Measurements from ENCODE around the gene VGLL4. TPM values are rescaled to one million over a fixed set of nuclear protein-coding genes. Genes with fewer than 3 reads are reported as not detected.
"Not testable (repeated sequence)": the region's sequence is repeated elsewhere in the genome, so short reads cannot be mapped to it uniquely, and the experiment has no call there.

The VGLL4 gene
- 64.3 TPM for polyA plus RNA-seq (2013, experiment 1 of 2; ENCODE audit: insufficient read length)
- 62.7 TPM for polyA plus RNA-seq (2013, experiment 2 of 2; ENCODE audit: insufficient read length)

- DNase-seq, result peak; percentile 95
These were observed at the start of gene VGLL4 for GRCh38 chr3:11643605-11644087. Gene VGLL4, minus strand, starts transcription at chr3:11643915. Its CDS starts 397 bp downstream, at chr3:11643518.

- DNase-seq, result no peak
These were observed 48.8 kb upstream of the VGLL4 start for GRCh38 chr3:11692532-11692813.

- no peak for DNase-seq
These were observed 48.2 kb upstream of the VGLL4 start for GRCh38 chr3:11691767-11692531.

GRCh38 chr3:11690863-11691766 lies 47.4 kb upstream of the VGLL4 start:
- peak; percentile 53 for DNase-seq

- no peak for DNase-seq
These were observed 46.0 kb upstream of the VGLL4 start for GRCh38 chr3:11689749-11690148.

GRCh38 chr3:11684980-11685379 lies 41.3 kb upstream of the VGLL4 start:
- not testable (repeated sequence) for DNase-seq

GRCh38 chr3:11680509-11680908 lies 36.8 kb upstream of the VGLL4 start:
- DNase-seq, result no peak

- DNase-seq, result no peak
These were observed 36.2 kb upstream of the VGLL4 start for GRCh38 chr3:11679964-11680363.

- no peak for DNase-seq
These were observed 28.6 kb upstream of the VGLL4 start for GRCh38 chr3:11672363-11672762.

GRCh38 chr3:11671648-11672100 lies 28.0 kb upstream of the VGLL4 start:
- DNase-seq, result peak; percentile 85

- peak; percentile 66 for DNase-seq
These were observed 24.8 kb upstream of the VGLL4 start for GRCh38 chr3:11668243-11669235.

- DNase-seq, result no peak
These were observed 21.6 kb upstream of the VGLL4 start for GRCh38 chr3:11665331-11665730.

- peak; percentile 60 for DNase-seq
These were observed 18.8 kb upstream of the VGLL4 start for GRCh38 chr3:11662392-11662990.

GRCh38 chr3:11661827-11662226 lies 18.1 kb upstream of the VGLL4 start:
- DNase-seq, result peak; percentile 89

- no peak for DNase-seq
These were observed 17.4 kb upstream of the VGLL4 start for GRCh38 chr3:11661052-11661656.

GRCh38 chr3:11660242-11660641 lies 16.5 kb upstream of the VGLL4 start:
- DNase-seq, result no peak

GRCh38 chr3:11658180-11658579 lies 14.5 kb upstream of the VGLL4 start:
- DNase-seq, result no peak

GRCh38 chr3:11655196-11655928 lies 11.6 kb upstream of the VGLL4 start:
- no peak for DNase-seq

GRCh38 chr3:11654166-11654565 lies 10.5 kb upstream of the VGLL4 start:
- no peak for DNase-seq

- no peak for DNase-seq
These were observed 9.8 kb upstream of the VGLL4 start for GRCh38 chr3:11653298-11654055.

All from fibroblast of skin of scalp (primary cell).